DOHH2 (cell line): ENCODE results near the gene SPPL2B.

Source experiments
- CTCF ChIP-seq: fragments of 200-600 bp; sonication (generic); IDR thresholded peaks from one replicate; pipeline ENCODE4 v1.5.1; 2014; ENCODE audit warnings: antibody characterized with exemption, mild to moderate bottlenecking, low read depth, low read length; ENCODE audit not compliant: poor library complexity, severe bottlenecking
- EZH2phosphoT487 ChIP-seq: fragments of 200-600 bp; sonication (generic); IDR thresholded peaks from 2 replicates; pipeline ENCODE4 v1.6.1; 2017; ENCODE audit warnings: borderline replicate concordance, mild to moderate bottlenecking, antibody characterized with exemption, low read length, moderate library complexity, mixed read lengths

- TF ChIP-seq CTCF = no peak
- no peak for TF ChIP-seq EZH2phosphoT487
These were observed 22.8 kb upstream of the SPPL2B start for GRCh38 chr19:2305452-2306280.
